GM12864 (cell line): ENCODE data around the gene RHBDL2.
"Not testable (repeated sequence)": the region's sequence is repeated elsewhere in the genome, so short reads cannot be mapped to it uniquely, and the experiment has no call there.

Experiments used
- DNase-seq: peaks from one replicate; pipeline ENCODE4 v3.0.0-alpha.2; 2011; ENCODE audit warnings: low read depth
- H3K4me3 ChIP-seq: 2 replicates; pipeline ENCODE4 v1.5.1; 2011; ENCODE audit warnings: mild to moderate bottlenecking, low read depth, low read length, control low read depth
- TF ChIP-seq, protein P1 (sequence below): IDR thresholded peaks from 2 replicates; pipeline ENCODE4 v1.5.1; 2011; ENCODE audit warnings: low read depth, mild to moderate bottlenecking, moderate library complexity, low read length, control low read depth, inconsistent platforms; ENCODE audit errors: missing control alignments

RHBDL2 gene

DNA sequence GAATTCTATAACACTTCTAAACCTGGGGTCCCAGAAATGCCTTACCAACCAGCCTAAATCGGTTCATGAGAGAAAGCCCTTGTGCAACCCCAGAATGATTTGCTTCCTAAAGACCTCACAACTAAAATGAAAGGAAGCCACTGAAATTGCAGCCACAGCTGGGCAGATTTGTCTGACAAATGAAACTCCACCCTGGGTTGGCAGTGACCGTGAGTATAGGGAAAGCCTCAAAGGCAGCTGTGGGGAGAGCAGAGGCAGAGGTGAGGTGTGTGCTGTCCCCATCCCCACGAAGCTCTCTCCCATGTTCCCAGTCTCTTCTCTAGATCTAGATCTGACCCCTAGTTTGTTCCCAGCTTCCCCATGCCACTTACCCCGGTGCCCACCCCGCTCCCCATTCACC, 23.1 kb downstream of the RHBDL2 start:
- TF ChIP-seq, protein P1, sequence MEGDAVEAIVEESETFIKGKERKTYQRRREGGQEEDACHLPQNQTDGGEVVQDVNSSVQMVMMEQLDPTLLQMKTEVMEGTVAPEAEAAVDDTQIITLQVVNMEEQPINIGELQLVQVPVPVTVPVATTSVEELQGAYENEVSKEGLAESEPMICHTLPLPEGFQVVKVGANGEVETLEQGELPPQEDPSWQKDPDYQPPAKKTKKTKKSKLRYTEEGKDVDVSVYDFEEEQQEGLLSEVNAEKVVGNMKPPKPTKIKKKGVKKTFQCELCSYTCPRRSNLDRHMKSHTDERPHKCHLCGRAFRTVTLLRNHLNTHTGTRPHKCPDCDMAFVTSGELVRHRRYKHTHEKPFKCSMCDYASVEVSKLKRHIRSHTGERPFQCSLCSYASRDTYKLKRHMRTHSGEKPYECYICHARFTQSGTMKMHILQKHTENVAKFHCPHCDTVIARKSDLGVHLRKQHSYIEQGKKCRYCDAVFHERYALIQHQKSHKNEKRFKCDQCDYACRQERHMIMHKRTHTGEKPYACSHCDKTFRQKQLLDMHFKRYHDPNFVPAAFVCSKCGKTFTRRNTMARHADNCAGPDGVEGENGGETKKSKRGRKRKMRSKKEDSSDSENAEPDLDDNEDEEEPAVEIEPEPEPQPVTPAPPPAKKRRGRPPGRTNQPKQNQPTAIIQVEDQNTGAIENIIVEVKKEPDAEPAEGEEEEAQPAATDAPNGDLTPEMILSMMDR, result no peak
- DNase-seq, result no peak
- H3K4me3 ChIP-seq, result no peak overlapping the region

DNA sequence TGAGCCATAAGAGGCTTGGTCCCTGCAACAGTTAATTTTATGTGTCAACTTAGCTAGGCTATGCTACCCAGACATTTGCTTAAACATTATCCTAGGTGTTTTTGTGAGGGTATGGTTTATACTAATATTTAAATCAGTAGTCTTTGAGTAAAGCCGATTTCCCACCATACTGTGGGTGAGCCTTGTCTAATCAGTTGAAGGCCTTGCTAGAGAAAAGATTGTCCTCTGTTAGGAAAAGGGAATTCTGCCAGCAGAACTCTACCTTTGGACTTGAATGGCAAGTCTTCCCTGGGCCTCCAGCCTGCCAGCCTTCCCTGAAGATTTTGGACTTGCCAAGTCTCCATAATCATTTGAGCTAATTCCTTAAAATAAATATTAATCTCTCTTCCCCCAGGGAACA, 23.9 kb downstream of the RHBDL2 start:
- TF ChIP-seq, protein P1, result no peak
- DNase-seq, result no peak
- no peak overlapping the region for H3K4me3 ChIP-seq

DNA sequence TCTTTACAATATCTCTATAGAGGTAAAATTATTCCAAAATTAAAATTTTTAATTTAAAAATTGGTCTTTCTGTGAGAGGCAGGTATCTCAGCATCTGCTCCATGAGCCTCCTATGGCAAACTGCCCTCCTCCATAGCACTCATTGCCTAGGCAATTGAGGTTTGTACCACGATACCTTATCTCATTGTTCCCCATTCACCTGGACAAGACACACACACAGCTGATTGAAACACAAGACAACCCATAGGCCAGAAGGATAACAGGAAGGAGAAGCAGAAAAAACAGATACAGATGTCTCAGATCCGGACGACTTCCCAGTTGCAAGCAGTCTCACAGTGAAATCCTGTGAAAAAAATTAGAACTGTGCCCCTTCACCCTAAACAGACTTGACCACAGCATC, 24.3 kb downstream of the RHBDL2 start:
- DNase-seq, result no peak
- TF ChIP-seq, protein P1, result no peak
- H3K4me3 ChIP-seq, result no peak overlapping the region

DNA sequence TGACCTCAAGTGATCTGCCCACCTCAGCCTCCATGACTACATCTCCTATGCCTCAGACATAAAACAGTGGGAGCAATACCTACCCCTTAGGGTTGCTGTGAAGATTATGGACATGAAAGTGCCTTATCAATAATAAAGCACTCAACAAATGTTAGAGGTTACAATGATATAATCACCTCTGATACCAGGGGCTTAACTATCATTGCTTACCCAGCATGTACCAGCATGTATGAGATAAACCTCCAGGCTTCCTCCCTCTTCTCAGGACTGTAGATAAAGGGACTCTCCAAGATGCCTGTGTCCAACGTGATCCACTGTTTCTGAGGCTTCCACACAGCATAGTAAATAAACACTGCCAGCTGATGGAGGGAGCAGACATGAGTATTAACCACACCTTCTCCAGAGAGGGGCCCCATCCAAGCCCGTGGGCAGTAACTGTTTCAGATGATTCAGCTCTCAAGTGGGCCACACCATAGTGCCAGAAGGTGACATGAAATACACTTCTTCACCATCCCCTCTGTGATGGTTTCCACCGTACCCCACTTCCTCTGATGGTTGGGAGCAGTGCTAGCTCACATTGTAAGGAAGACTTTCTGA, 26.2 kb downstream of the RHBDL2 start:
- no peak overlapping the region for H3K4me3 ChIP-seq
- TF ChIP-seq, protein P1, result no peak
- no peak for DNase-seq

DNA sequence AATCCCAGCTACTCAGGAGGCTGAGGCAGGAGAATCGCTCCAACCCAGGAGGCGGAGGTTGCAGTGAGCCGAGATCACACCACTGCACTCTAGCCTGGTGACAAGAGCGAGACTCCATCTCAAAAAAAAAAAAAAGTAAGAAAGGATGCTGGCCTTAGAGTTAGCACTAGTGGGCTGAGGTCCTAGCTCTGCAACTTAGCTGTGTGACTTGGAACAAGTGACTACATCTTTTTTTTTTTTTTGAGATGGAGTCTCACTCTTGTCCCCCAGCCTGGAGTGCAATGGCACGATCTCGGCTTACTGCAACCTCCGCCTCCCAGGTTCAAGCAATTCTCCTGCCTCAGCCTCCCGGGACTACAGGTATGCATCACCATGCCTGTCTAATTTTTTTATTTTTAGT, 26.7 kb downstream of the RHBDL2 start:
- DNase-seq, H3K4me3 ChIP-seq: not testable (repeated sequence)

DNA sequence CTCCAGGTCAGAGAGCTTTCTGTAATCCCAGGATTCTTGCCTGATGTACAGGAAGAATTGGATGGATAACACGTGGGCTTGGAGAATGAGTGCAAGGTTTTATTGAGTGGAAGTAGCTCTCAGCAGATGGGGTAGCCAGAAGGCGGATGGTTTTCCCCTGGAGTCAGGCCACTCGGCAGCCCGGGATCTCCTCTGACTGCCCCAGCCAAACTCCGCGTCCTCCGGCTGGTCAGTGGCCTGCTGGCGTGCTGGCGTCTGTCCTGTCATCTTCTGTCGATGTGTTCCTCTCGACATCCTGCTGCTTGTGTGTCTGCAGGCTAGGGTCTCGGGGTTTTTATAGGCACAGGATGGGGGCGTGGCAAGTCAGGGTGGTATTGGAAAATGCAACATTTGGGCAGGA, 32.8 kb downstream of the RHBDL2 start:
- no peak for DNase-seq
- TF ChIP-seq, protein P1, result no peak
- no peak overlapping the region for H3K4me3 ChIP-seq

DNA sequence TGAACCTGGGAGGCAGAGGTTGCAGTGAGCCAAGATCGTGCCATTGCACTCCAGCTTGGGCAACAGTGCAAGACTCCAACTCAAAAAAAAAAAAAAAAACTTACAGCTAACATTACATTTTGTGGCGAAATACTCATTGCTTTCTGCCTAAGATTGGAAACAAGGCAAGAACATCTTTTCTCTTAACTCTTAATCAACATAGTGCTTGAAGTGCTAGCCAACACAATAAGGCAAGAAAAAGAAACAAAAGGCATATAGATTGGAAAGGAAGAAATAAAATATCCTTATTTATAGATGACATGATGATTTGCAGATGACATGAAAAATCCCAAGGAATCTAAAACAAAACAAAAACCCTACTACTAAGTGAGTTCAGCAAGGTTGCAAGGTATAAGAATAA, 35.6 kb downstream of the RHBDL2 start:
- TF ChIP-seq, protein P1, result no peak
- no peak for DNase-seq
- no peak overlapping the region for H3K4me3 ChIP-seq
